Upper lobe of left lung (tissue), 6 donors: ENCODE results near the gene CTSZ. TPM values are rescaled to one million over a fixed set of nuclear protein-coding genes. Genes with fewer than 3 reads are reported as not detected.
"Not testable (repeated sequence)": the region's sequence is repeated elsewhere in the genome, so short reads cannot be mapped to it uniquely, and the experiment has no call there.

Experiments
- ATAC-seq, 2 donors: fragments of 200-7000 bp; cut with Tn5 transposase; one replicate each; pipeline ENCODE4 v1.9.1; 2022; ENCODE audit warnings: mild to moderate bottlenecking in 2 of 2, moderate library complexity in 2 of 2; ENCODE audit not compliant: low FRiP score in 2 of 2
- DNase-seq, 2 donors: peaks; one replicate each; pipeline ENCODE4 v3.0.0-alpha.2; 2019 to 2020
- H3K27ac ChIP-seq, 4 donors: fragments of 200-600 bp; sonication (generic); one replicate each; pipeline ENCODE4 v1.5.1; 2016 to 2019
- H3K27me3 ChIP-seq, 4 donors: fragments of 200-600 bp; sonication (generic); one replicate each; pipeline ENCODE4 v1.5.1; 2017 to 2019
- H3K36me3 ChIP-seq, 4 donors: fragments of 200-600 bp; sonication (generic); one replicate each; pipeline ENCODE4 v1.5.1; 2016 to 2019
- H3K4me1 ChIP-seq, 4 donors: fragments of 200-600 bp; sonication (generic); one replicate each; pipeline ENCODE4 v1.5.1; 2018 to 2019
- H3K4me3 ChIP-seq, 4 donors: fragments of 200-600 bp; sonication (generic); one replicate each; pipeline ENCODE4 v1.5.1; 2017 to 2019; ENCODE audit warnings: mild to moderate bottlenecking in 2 of 4, moderate library complexity in 1 of 4
- H3K9me3 ChIP-seq, 4 donors: fragments of 200-600 bp; sonication (generic); one replicate each; pipeline ENCODE4 v1.5.1; 2018 to 2019
- EP300 ChIP-seq, 4 donors: sonication (generic); formaldehyde crosslinking; IDR thresholded peaks; one replicate each; pipeline ENCODE4 v1.5.1; 2017; ENCODE audit warnings: antibody characterized with exemption in 4 of 4, control low read depth in 2 of 4
- POLR2A ChIP-seq, 4 donors: fragments of 450-650 bp; IDR thresholded peaks; one replicate each; pipeline ENCODE4 v1.5.1; 2016 to 2017; ENCODE audit warnings: antibody characterized with exemption in 4 of 4, mild to moderate bottlenecking in 2 of 4
- POLR2AphosphoS5 ChIP-seq, 2 donors: sonication (generic); formaldehyde crosslinking; IDR thresholded peaks; one replicate each; pipeline ENCODE4 v1.5.1; 2017; ENCODE audit warnings: antibody characterized with exemption in 2 of 2
- WGBS, 2 donors: methylation state at CpG; one replicate each; pipeline ENCODE4 v1.1.5; 2017 to 2018; 5-methylcytosine and 5-hydroxymethylcytosine counted together
- total RNA-seq, 6 donors: library from RNA; depleted of rRNA in 4 of 6; stranded (reverse); fragments of >200 nt in 4 of 6; gene quantifications; one replicate each; pipeline versions ENCODE4 v1.1.0 to v1.2.1, GENCODE V29; 2016 to 2021
- TF ChIP-seq, protein P1 (sequence below), 6 experiments: fragments of 450-650 bp in 4 of 6; fragments of 200-600 bp in 2 of 6; sonication (generic) in 2 of 6; IDR thresholded peaks; one replicate each; pipeline ENCODE4 v1.5.1; 2016 to 2019; ENCODE audit warnings: antibody characterized with exemption in 6 of 6
- donor health status: DM: no; HTN: no; CAD: no; lungs with moderate emphysema.
- donor health status: DM: no; HTN: yes; CAD: no; lungs with severe emphysema.

The CTSZ gene
- total RNA-seq, 6 donors from 2014 or later = 196 to 503 (median 397) TPM

DNA sequence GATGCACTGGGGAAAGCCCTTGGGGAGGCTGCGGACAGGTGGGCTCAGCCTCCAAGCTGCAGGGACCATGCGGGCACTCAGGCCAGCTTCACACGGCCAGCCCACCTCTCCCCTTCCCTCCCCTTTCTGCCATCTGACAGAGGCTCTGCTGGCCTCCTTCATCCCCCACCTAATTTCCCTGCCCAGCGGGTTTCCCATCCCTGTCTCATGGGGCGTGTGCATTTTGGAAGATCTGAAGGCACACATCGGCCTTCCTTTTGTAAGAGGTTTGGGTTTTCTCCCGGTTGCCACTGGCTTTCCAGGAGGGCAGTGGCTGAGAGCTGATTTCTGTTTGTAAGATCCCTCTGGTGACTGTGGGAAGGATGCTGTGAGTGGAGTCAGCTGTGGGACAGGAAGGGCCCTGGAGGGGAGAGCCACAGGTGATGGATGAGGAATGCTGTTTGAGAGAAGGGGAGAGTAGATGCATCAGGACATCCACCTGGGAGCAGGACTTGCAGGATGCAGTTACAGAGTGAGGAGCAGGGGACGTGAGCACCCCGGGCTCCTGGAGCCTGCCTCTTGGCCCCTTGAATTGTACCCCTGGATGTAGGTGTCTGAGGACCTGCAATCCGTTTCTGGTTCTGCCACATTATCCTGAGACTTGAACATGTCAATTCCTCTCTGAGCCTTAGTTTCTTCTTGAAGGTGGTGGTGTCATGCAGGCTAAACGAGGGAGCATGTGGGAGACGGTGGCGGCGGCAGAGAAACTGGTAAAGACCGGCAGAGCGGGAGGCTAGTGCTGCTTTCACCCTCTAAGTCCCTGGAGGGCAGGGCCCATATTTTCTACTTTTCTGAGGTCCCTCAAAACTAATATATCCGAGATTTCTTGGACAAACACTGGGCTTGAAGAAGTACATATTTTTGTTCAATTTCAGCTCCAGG, 6.2 kb upstream of the CTSZ start:
- Histone ChIP-seq H3K36me3 (no peaks in the 10 kb centered on the region), H3K27ac (no peak overlapping the region), H3K4me3 (no peak overlapping the region), H3K9me3 (no peaks in the 10 kb centered on the region), H3K4me1 (peaks cover 16 to 23% (median 21%) of the 10 kb centered on the region in 4 donors), H3K27me3 (no peaks in the 10 kb centered on the region)
- ATAC-seq = no peak
- WGBS, 2 donors = 87 to 92% methylated on average over 17 of the region's 17 CpGs
- TF ChIP-seq POLR2AphosphoS5 (IDR thresholded peaks at IDR 0.05) = no peak
- TF ChIP-seq POLR2A (IDR thresholded peaks at IDR 0.05) = no peak
- TF ChIP-seq, protein P1, sequence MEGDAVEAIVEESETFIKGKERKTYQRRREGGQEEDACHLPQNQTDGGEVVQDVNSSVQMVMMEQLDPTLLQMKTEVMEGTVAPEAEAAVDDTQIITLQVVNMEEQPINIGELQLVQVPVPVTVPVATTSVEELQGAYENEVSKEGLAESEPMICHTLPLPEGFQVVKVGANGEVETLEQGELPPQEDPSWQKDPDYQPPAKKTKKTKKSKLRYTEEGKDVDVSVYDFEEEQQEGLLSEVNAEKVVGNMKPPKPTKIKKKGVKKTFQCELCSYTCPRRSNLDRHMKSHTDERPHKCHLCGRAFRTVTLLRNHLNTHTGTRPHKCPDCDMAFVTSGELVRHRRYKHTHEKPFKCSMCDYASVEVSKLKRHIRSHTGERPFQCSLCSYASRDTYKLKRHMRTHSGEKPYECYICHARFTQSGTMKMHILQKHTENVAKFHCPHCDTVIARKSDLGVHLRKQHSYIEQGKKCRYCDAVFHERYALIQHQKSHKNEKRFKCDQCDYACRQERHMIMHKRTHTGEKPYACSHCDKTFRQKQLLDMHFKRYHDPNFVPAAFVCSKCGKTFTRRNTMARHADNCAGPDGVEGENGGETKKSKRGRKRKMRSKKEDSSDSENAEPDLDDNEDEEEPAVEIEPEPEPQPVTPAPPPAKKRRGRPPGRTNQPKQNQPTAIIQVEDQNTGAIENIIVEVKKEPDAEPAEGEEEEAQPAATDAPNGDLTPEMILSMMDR (IDR thresholded peaks at IDR 0.05) = no peak
- TF ChIP-seq EP300 (IDR thresholded peaks at IDR 0.05) = no peak
- DNase-seq = no peak

DNA sequence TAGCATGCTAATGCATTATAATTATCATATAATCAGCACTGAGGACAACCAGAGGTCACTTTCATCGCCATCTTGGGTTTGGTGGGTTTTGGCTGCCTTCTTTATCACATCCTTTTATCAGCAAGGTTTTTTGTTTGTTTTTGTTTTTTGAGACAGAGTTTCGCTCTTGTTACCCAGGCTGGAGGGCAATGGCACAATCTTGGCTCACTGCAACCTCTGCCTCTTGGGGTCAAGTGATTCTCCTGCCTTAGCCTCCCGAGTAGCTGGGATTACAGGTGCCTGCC, 4.8 kb upstream of the CTSZ start:
- not testable (repeated sequence) for H3K36me3 ChIP-seq, H3K4me3 ChIP-seq, ATAC-seq, H3K9me3 ChIP-seq, DNase-seq, H3K27me3 ChIP-seq
- peak overlapping the region in 2 of 4 donors; percentile 56 to 60 for H3K27ac ChIP-seq
- H3K4me1 ChIP-seq = peaks cover 22 to 30% (median 29%) of the 10 kb centered on the region in 4 donors
- 78 to 91% methylated on average over 3 of the region's 3 CpGs for WGBS, 2 donors

DNA sequence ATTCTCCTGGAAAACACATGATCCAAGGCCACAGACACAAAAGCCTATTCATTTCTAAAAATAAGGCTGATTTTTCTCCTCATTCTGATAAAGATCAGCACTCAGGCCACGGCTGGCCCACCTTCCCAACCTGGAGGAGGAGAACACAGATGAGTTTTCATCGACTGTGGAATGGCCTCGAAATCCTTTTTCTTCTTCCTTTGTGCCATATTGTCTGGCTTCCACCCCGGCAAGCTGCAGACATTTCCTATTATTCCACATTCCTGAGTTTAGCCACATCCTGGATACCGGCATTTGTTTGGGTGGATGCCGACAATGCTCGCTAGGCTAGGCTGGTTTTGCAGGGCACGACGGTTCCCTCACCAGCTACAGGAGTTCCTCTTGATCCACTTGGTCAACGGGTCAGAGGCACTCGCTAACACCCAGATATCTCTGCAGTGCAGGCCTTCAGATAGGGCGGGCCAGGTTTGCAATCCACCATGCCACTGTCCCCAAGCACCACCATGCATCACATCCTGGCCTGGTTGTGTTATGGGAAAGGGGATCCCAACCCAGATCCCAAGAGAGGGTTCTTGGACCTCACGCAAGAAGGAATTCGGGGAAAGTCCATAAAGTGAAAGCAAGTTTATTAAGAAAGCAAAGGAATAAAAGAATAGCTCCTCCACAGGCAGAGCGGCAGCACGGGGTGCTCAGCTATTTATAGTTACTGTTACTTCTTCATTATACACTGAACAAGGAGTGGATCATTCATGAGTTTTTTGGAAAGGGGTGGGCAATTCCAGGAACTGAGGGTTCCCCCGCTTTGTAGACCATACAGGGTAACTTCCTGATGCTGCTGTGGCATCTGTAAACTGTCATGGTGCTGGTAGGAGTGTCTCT, 4.2 kb upstream of the CTSZ start:
- Histone ChIP-seq H3K9me3 (no peaks in the 10 kb centered on the region), H3K36me3 (no peaks in the 10 kb centered on the region), H3K27me3 (no peaks in the 10 kb centered on the region), H3K4me3 (no peak overlapping the region), H3K4me1 (peaks cover 23 to 33% (median 30%) of the 10 kb centered on the region in 4 donors), H3K27ac (peak overlapping the region; percentile 28 to 67 (median 58))
- ATAC-seq (no peak), DNase-seq (no peak)
- 43 to 49% methylated on average over 17 of the region's 17 CpGs for WGBS, 2 donors
- TF ChIP-seq EP300 (IDR thresholded peaks at IDR 0.05) (no peak), POLR2A (IDR thresholded peaks at IDR 0.05) (no peak), POLR2AphosphoS5 (IDR thresholded peaks at IDR 0.05) (no peak)
- TF ChIP-seq, protein P1 (IDR thresholded peaks at IDR 0.05) = no peak

DNA sequence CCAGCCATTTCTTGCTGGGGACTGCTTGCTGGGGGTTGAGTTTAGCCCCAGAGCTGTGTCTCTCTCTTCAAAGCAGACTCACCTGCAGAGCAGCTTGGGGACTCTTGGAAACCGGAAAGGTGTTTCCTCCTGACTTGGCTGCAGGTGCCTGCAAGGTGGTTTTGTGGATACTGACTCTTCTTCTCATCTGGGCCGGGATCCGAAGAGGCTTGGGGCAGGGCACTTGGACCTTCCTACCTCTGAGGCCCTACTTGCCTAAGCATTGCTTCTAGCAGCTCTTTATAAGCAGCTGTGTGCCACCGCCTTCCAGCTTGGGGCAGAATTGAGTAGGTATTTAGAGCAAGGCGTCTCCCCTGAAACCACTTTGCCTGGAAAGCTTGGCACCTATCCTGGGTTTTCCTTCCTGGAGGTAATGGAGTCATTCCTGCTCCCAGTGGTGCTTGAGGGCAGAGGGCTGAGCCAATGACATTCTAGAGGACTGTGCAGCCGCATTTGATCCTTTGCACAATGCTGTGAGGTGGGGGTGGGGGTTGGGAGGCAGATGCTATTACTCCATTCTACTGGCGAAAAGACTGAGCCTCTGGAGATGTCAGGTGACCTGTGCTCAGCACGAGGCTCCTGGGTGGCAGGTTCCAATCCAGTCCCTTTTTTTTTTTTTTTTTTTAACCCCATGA, 3.4 kb upstream of the CTSZ start:
- no peaks in the 10 kb centered on the region for H3K36me3 ChIP-seq
- no peaks in the 10 kb centered on the region for H3K27me3 ChIP-seq
- WGBS, 2 donors = 53 to 74% methylated on average over 8 of the region's 8 CpGs
- DNase-seq (peak in 1 of 2 donors; percentile 86), ATAC-seq (peak in 1 of 2 donors; percentile 64)
- peak overlapping the region; percentile 56 to 67 (median 58) for H3K27ac ChIP-seq
- peaks cover 31 to 41% (median 37%) of the 10 kb centered on the region in 4 donors for H3K4me1 ChIP-seq
- no peaks in the 10 kb centered on the region for H3K9me3 ChIP-seq
- TF ChIP-seq POLR2A (IDR thresholded peaks at IDR 0.05) = peak in 1 of 4 donors; percentile 9
- no peak for TF ChIP-seq EP300 (IDR thresholded peaks at IDR 0.05)
- TF ChIP-seq, protein P1 (IDR thresholded peaks at IDR 0.05) = no peak
- H3K4me3 ChIP-seq = no peak overlapping the region
